ENCODE data around the gene C12orf76.

DNA sequence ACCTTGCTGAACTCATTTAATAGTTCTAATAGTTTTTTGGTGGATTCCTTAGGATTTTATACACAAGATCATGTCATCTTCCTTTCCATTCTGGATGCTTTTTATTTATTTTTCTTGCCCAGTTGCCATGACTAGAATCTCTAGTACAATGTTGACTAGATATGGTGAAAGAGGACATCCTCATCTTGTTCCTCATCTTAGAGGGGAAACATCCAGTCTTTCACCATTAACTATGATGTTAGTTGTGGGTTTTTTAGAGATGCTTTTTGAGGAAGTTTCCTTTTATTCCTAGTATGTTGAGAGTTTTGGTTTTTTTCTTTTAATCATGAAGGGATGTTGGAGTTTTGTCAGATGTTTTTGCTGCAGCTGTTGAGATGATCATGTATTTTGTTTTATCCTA lies 40.4 kb downstream of the C12orf76 start:
- TF ChIP-seq, protein P1, sequence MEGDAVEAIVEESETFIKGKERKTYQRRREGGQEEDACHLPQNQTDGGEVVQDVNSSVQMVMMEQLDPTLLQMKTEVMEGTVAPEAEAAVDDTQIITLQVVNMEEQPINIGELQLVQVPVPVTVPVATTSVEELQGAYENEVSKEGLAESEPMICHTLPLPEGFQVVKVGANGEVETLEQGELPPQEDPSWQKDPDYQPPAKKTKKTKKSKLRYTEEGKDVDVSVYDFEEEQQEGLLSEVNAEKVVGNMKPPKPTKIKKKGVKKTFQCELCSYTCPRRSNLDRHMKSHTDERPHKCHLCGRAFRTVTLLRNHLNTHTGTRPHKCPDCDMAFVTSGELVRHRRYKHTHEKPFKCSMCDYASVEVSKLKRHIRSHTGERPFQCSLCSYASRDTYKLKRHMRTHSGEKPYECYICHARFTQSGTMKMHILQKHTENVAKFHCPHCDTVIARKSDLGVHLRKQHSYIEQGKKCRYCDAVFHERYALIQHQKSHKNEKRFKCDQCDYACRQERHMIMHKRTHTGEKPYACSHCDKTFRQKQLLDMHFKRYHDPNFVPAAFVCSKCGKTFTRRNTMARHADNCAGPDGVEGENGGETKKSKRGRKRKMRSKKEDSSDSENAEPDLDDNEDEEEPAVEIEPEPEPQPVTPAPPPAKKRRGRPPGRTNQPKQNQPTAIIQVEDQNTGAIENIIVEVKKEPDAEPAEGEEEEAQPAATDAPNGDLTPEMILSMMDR (IDR thresholded peaks at IDR 0.05), result no peak
- no peak for TF ChIP-seq POLR2AphosphoS5 (IDR thresholded peaks at IDR 0.05)
- TF ChIP-seq POLR2A (IDR thresholded peaks at IDR 0.05), result no peak

Measured in breast epithelium (tissue), 3 donors.